ENCODE results near the gene MRPL21.

The MRPL21 gene

GRCh38 chr11:68932358-68932757, 28.7 kb upstream of the MRPL21 start:
- Histone ChIP-seq H3K36me3 (replicated peaks; ENCODE audit: insufficient read depth, low read length) (0 out of 2 replicates have a peak, but pooled peaks cover 4% of the 10 kb centered on the region), H3K9me3 (replicated peaks; ENCODE audit: insufficient read depth, low read length) (no peaks in the 10 kb centered on the region), H3K27me3 (replicated peaks; ENCODE audit: insufficient read depth, low read length) (no peaks in the 10 kb centered on the region), H4K20me1 (ENCODE audit: insufficient read depth, low read length) (no peaks in the 10 kb centered on the region), H2AFZ (ENCODE audit: low read length) (no peak overlapping the region), H3F3A (ENCODE audit: insufficient read depth, low read length) (no peaks in the 10 kb centered on the region), H3K4me2 (ENCODE audit: low read depth, low read length) (no peak overlapping the region), H3K9me2 (replicated peaks; ENCODE audit: insufficient read depth, low read length) (no peaks in the 10 kb centered on the region), H3K9ac (ENCODE audit: low read length) (no peak overlapping the region), H3K27ac (ENCODE audit: low read length) (no peak overlapping the region), H3K79me2 (ENCODE audit: low read length) (no peaks in the 10 kb centered on the region), H3K4me3 (ENCODE audit: low read length) (no peak overlapping the region), H3K4me1 (ENCODE audit: low read length) (no peaks in the 10 kb centered on the region)
- no peak for TF ChIP-seq EZH2 (optimal IDR thresholded peaks at IDR 0.05; ENCODE audit: low read depth, low read length)
- no peak for TF ChIP-seq CTCF (IDR thresholded peaks at IDR 0.05; ENCODE audit: low read length)
- no peak for TF ChIP-seq EZH2phosphoT487 (IDR thresholded peaks at IDR 0.05; ENCODE audit: low read length)
- DNase-seq = no peak

- Histone ChIP-seq H3F3A (ENCODE audit: insufficient read depth, low read length) (no peaks in the 10 kb centered on the region), H3K4me1 (ENCODE audit: low read length) (0 out of 2 replicates have a peak, but pooled peaks cover 3% of the 10 kb centered on the region), H3K4me2 (ENCODE audit: low read depth, low read length) (no peak overlapping the region), H3K36me3 (replicated peaks; ENCODE audit: insufficient read depth, low read length) (0 out of 2 replicates have a peak, but pooled peaks cover 4% of the 10 kb centered on the region), H3K27me3 (replicated peaks; ENCODE audit: insufficient read depth, low read length) (no peaks in the 10 kb centered on the region), H3K9me2 (replicated peaks; ENCODE audit: insufficient read depth, low read length) (no peaks in the 10 kb centered on the region), H3K4me3 (ENCODE audit: low read length) (no peak overlapping the region), H2AFZ (ENCODE audit: low read length) (no peak overlapping the region), H4K20me1 (ENCODE audit: insufficient read depth, low read length) (no peaks in the 10 kb centered on the region), H3K79me2 (ENCODE audit: low read length) (no peaks in the 10 kb centered on the region), H3K9ac (ENCODE audit: low read length) (no peak overlapping the region), H3K27ac (ENCODE audit: low read length) (no peak overlapping the region), H3K9me3 (replicated peaks; ENCODE audit: insufficient read depth, low read length) (no peaks in the 10 kb centered on the region)
- no peak for TF ChIP-seq CTCF (IDR thresholded peaks at IDR 0.05; ENCODE audit: low read length)
- no peak for TF ChIP-seq EZH2 (optimal IDR thresholded peaks at IDR 0.05; ENCODE audit: low read depth, low read length)
- no peak for TF ChIP-seq EZH2phosphoT487 (IDR thresholded peaks at IDR 0.05; ENCODE audit: low read length)
- DNase-seq = no peak
Observed at GRCh38 chr11:68931911-68932310, 28.3 kb upstream of the MRPL21 start.

GRCh38 chr11:68930991-68931855, 27.6 kb upstream of the MRPL21 start:
- DNase-seq = no peak
- Histone ChIP-seq H3K79me2 (ENCODE audit: low read length) (no peaks in the 10 kb centered on the region), H2AFZ (ENCODE audit: low read length) (no peak overlapping the region), H4K20me1 (ENCODE audit: insufficient read depth, low read length) (no peaks in the 10 kb centered on the region), H3K27me3 (replicated peaks; ENCODE audit: insufficient read depth, low read length) (no peaks in the 10 kb centered on the region), H3K9ac (ENCODE audit: low read length) (no peak overlapping the region), H3K4me1 (ENCODE audit: low read length) (0 out of 2 replicates have a peak, but pooled peaks cover 4% of the 10 kb centered on the region), H3K36me3 (replicated peaks; ENCODE audit: insufficient read depth, low read length) (peaks cover 3% of the 10 kb centered on the region; the same call in 1 of the 2 replicates), H3K9me2 (replicated peaks; ENCODE audit: insufficient read depth, low read length) (no peaks in the 10 kb centered on the region), H3K4me2 (ENCODE audit: low read depth, low read length) (no peak overlapping the region), H3K4me3 (ENCODE audit: low read length) (no peak overlapping the region), H3K9me3 (replicated peaks; ENCODE audit: insufficient read depth, low read length) (no peaks in the 10 kb centered on the region), H3K27ac (ENCODE audit: low read length) (no peak overlapping the region), H3F3A (ENCODE audit: insufficient read depth, low read length) (no peaks in the 10 kb centered on the region)
- TF ChIP-seq EZH2phosphoT487 (IDR thresholded peaks at IDR 0.05; ENCODE audit: low read length) = no peak
- TF ChIP-seq CTCF (IDR thresholded peaks at IDR 0.05; ENCODE audit: low read length) = no peak
- no peak for TF ChIP-seq EZH2 (optimal IDR thresholded peaks at IDR 0.05; ENCODE audit: low read depth, low read length)

All from MM.1S (cell line).